GM21737 (cell line): ENCODE results near the gene PPM1L.

ENCODE experiments used
- ATAC-seq: cut with Tn5 transposase; IDR thresholded peaks from one replicate; pipeline ENCODE4 v1.9.1; 2021; ENCODE audit warnings: mild to moderate bottlenecking, moderate library complexity; ENCODE audit not compliant: unreplicated experiment

PPM1L gene

GRCh38 chr3:160841455-160841854 lies 85.4 kb downstream of the PPM1L start:
- no peak for ATAC-seq

GRCh38 chr3:160842021-160843005 lies 86.3 kb downstream of the PPM1L start:
- no peak for ATAC-seq

GRCh38 chr3:160851629-160852210 lies 95.7 kb downstream of the PPM1L start:
- no peak for ATAC-seq

GRCh38 chr3:160852856-160853255 lies 96.8 kb downstream of the PPM1L start:
- no peak for ATAC-seq

- ATAC-seq, result no peak
These were observed 100.4 kb downstream of the PPM1L start for GRCh38 chr3:160856450-160856849.

- no peak for ATAC-seq
These were observed 101.6 kb downstream of the PPM1L start for GRCh38 chr3:160857476-160858119.

GRCh38 chr3:160860346-160860745 lies 104.3 kb downstream of the PPM1L start:
- ATAC-seq, result no peak

- no peak for ATAC-seq
These were observed 113.8 kb downstream of the PPM1L start for GRCh38 chr3:160869825-160870224.

- no peak for ATAC-seq
These were observed 114.3 kb downstream of the PPM1L start for GRCh38 chr3:160870327-160870726.

- ATAC-seq, result no peak
These were observed 118.7 kb downstream of the PPM1L start for GRCh38 chr3:160874736-160875135.

GRCh38 chr3:160876643-160877042 lies 120.6 kb downstream of the PPM1L start:
- ATAC-seq, result no peak

GRCh38 chr3:160879859-160880258 lies 123.8 kb downstream of the PPM1L start:
- ATAC-seq, result no peak

GRCh38 chr3:160883373-160883772 lies 127.3 kb downstream of the PPM1L start:
- no peak for ATAC-seq

- peak; percentile 26 for ATAC-seq
These were observed 129.8 kb downstream of the PPM1L start for GRCh38 chr3:160885791-160886286.

- ATAC-seq, result peak; percentile 79
These were observed 130.4 kb downstream of the PPM1L start for GRCh38 chr3:160886421-160886820.

- no peak for ATAC-seq
These were observed 137.2 kb downstream of the PPM1L start for GRCh38 chr3:160893207-160893606.

GRCh38 chr3:160904691-160905090 lies 148.7 kb downstream of the PPM1L start:
- no peak for ATAC-seq

- ATAC-seq, result no peak
These were observed 150.6 kb downstream of the PPM1L start for GRCh38 chr3:160906646-160907045.

GRCh38 chr3:160909917-160910316 lies 153.9 kb downstream of the PPM1L start:
- ATAC-seq, result no peak

- ATAC-seq, result no peak
These were observed 155.4 kb downstream of the PPM1L start for GRCh38 chr3:160911411-160911810.

GRCh38 chr3:160916472-160916871 lies 160.4 kb downstream of the PPM1L start:
- ATAC-seq, result no peak
